Measurements from ENCODE around the gene SGCD.

SGCD gene

DNA sequence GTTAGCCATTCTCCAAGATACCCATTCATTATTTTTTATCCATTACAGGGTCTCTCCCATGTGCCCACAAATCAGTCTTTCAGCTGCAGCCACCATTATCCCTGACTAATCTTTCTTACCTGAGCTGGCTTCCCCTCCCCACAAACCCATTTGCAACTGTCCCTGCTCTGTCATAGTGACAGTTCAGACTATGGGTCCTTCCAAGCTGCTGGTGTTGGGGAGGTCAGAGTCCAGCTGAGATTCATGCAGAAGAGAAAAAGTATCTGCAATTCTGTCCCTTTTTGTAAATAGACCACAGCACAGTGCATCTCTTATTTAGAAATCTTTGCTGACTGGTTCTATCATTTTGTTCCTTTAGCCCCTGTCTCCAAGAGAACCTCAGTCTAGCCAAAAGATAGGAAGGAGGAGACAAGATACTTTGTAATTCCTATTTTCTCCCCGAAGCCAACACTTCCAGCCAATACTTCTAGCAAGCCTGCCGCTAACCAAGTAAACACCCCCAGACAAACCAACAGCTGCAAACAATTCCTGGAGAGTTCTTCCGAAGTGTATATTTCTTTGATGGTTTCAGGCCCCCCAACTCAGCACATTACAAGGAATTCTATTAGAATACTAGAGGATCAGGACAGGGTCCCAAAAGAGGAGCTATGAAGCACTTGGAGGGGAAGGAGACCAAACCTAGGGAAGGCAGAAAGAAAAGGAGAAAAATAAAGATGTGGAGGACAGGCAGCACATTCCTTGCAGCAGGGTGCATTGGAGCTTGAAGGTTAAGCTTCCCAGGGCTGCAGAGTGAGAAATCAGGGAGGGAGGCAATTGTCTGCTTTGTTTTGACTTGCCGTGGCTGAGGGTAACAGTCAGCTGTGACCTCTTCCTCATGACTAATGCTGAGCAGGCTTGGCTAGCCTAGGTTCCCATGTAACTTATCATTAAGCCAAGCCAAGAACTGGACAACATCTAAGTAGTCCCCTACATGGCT is 148.5 kb downstream of the SGCD start:
- no peak overlapping the region for H3K4me2 ChIP-seq (ENCODE audit: low read depth, low read length, poor library complexity, severe bottlenecking)
- no peaks in the 10 kb centered on the region for H3K9me3 ChIP-seq (ENCODE audit: insufficient read depth, low read depth, low read length)
- no peak for TF ChIP-seq EZH2phosphoT487 (IDR thresholded peaks at IDR 0.05; ENCODE audit: borderline replicate concordance)
- TF ChIP-seq, protein P1, sequence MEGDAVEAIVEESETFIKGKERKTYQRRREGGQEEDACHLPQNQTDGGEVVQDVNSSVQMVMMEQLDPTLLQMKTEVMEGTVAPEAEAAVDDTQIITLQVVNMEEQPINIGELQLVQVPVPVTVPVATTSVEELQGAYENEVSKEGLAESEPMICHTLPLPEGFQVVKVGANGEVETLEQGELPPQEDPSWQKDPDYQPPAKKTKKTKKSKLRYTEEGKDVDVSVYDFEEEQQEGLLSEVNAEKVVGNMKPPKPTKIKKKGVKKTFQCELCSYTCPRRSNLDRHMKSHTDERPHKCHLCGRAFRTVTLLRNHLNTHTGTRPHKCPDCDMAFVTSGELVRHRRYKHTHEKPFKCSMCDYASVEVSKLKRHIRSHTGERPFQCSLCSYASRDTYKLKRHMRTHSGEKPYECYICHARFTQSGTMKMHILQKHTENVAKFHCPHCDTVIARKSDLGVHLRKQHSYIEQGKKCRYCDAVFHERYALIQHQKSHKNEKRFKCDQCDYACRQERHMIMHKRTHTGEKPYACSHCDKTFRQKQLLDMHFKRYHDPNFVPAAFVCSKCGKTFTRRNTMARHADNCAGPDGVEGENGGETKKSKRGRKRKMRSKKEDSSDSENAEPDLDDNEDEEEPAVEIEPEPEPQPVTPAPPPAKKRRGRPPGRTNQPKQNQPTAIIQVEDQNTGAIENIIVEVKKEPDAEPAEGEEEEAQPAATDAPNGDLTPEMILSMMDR (conservative IDR thresholded peaks at IDR 0.05; ENCODE audit: low read length) = no peak
- no peaks in the 10 kb centered on the region for H3K27me3 ChIP-seq (ENCODE audit: insufficient read depth, low read length, poor library complexity, severe bottlenecking)
- no peaks in the 10 kb centered on the region for H3K4me1 ChIP-seq (ENCODE audit: insufficient read depth, low read length, poor library complexity, severe bottlenecking)
- H3F3A ChIP-seq (ENCODE audit: low read depth) = no peaks in the 10 kb centered on the region
- H3K79me2 ChIP-seq (ENCODE audit: insufficient read depth, low read length) = no peaks in the 10 kb centered on the region
- no peaks in the 10 kb centered on the region for H3K36me3 ChIP-seq (ENCODE audit: insufficient read depth, low read length)
- H3K4me3 ChIP-seq (ENCODE audit: low read length, poor library complexity, severe bottlenecking) = no peak overlapping the region
- H3K9me2 ChIP-seq (replicated peaks; ENCODE audit: low read depth, low read length) = no peaks in the 10 kb centered on the region
- H3K9ac ChIP-seq (ENCODE audit: low read depth, low read length, poor library complexity, severe bottlenecking) = no peak overlapping the region
- H2AFZ ChIP-seq (ENCODE audit: low read length) = no peak overlapping the region
- no peaks in the 10 kb centered on the region for H4K20me1 ChIP-seq (ENCODE audit: insufficient read depth, low read length, poor library complexity, severe bottlenecking)

DNA sequence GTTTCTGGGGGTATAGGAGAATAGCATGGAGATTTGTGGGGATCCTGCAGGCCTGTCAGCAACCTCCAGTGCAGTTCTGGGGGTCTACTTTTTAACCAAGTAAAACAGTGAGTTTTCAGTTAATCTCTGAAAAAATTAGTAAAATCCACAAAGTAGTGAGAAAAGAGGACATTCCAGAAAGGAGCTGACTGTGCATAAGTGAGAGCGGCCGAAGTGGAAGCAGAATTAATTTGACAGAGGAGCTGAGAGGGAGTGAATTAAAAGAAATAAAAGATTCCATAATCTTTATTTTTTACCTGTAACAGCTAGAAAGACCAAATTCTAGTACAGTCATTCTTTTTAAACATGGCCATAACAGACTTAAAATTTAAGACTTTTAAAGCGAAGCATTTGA is 149.2 kb downstream of the SGCD start:
- no peak for TF ChIP-seq EZH2phosphoT487 (IDR thresholded peaks at IDR 0.05; ENCODE audit: borderline replicate concordance)
- TF ChIP-seq, protein P1 (conservative IDR thresholded peaks at IDR 0.05; ENCODE audit: low read length) = no peak
- Histone ChIP-seq H3K4me3 (ENCODE audit: low read length, poor library complexity, severe bottlenecking) (no peak overlapping the region), H3F3A (ENCODE audit: low read depth) (no peaks in the 10 kb centered on the region), H4K20me1 (ENCODE audit: insufficient read depth, low read length, poor library complexity, severe bottlenecking) (no peaks in the 10 kb centered on the region), H3K36me3 (ENCODE audit: insufficient read depth, low read length) (no peaks in the 10 kb centered on the region), H3K4me2 (ENCODE audit: low read depth, low read length, poor library complexity, severe bottlenecking) (no peak overlapping the region), H3K27me3 (ENCODE audit: insufficient read depth, low read length, poor library complexity, severe bottlenecking) (no peaks in the 10 kb centered on the region), H3K9ac (ENCODE audit: low read depth, low read length, poor library complexity, severe bottlenecking) (no peak overlapping the region), H3K9me2 (replicated peaks; ENCODE audit: low read depth, low read length) (no peaks in the 10 kb centered on the region), H3K79me2 (ENCODE audit: insufficient read depth, low read length) (no peaks in the 10 kb centered on the region), H3K9me3 (ENCODE audit: insufficient read depth, low read depth, low read length) (no peaks in the 10 kb centered on the region), H2AFZ (ENCODE audit: low read length) (no peak overlapping the region), H3K4me1 (ENCODE audit: insufficient read depth, low read length, poor library complexity, severe bottlenecking) (no peaks in the 10 kb centered on the region)

DNA sequence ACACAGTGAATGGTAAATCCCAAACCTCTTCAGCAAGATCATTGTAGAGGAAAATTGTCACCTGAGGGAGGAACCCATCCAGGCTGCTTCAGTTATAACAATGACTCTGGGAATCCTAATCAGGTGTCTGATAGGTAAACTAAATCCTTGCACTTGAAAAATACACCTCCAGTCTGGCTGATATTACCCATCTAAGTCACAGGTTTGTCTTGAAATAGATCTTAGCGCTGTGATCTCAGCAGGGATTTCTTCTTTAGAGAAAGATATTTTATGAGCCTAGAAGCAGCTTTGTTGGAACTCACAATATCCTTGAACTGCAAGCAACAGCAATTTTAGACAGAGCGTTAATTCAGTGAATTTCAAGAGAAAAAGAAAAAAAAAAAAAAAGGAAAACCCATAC is 149.7 kb downstream of the SGCD start:
- Histone ChIP-seq H3K79me2 (ENCODE audit: insufficient read depth, low read length) (no peaks in the 10 kb centered on the region), H3K4me1 (ENCODE audit: insufficient read depth, low read length, poor library complexity, severe bottlenecking) (no peaks in the 10 kb centered on the region), H3K36me3 (ENCODE audit: insufficient read depth, low read length) (no peaks in the 10 kb centered on the region), H3K27me3 (ENCODE audit: insufficient read depth, low read length, poor library complexity, severe bottlenecking) (no peaks in the 10 kb centered on the region), H3K9ac (ENCODE audit: low read depth, low read length, poor library complexity, severe bottlenecking) (no peak overlapping the region), H3K9me3 (ENCODE audit: insufficient read depth, low read depth, low read length) (no peaks in the 10 kb centered on the region), H3K4me3 (ENCODE audit: low read length, poor library complexity, severe bottlenecking) (no peak overlapping the region), H3F3A (ENCODE audit: low read depth) (no peaks in the 10 kb centered on the region), H3K4me2 (ENCODE audit: low read depth, low read length, poor library complexity, severe bottlenecking) (no peak overlapping the region), H3K9me2 (replicated peaks; ENCODE audit: low read depth, low read length) (no peaks in the 10 kb centered on the region), H4K20me1 (ENCODE audit: insufficient read depth, low read length, poor library complexity, severe bottlenecking) (no peaks in the 10 kb centered on the region), H2AFZ (ENCODE audit: low read length) (no peak overlapping the region)
- TF ChIP-seq EZH2phosphoT487 (IDR thresholded peaks at IDR 0.05; ENCODE audit: borderline replicate concordance) = no peak

Measured in Loucy (cell line).